HL-60 (cell line): ENCODE measurements around the gene TRIM62.

Source experiments
- CTCF ChIP-seq: IDR thresholded peaks from one replicate; pipeline ENCODE4 v1.5.1; 2011; ENCODE audit warnings: low read length, control low read depth, inconsistent platforms; ENCODE audit not compliant: insufficient read depth
- GABPA ChIP-seq: IDR thresholded peaks from 2 replicates; pipeline ENCODE4 v1.6.1; 2012; ENCODE audit warnings: low read depth
- POLR2AphosphoS5 ChIP-seq: IDR thresholded peaks from 2 replicates; pipeline ENCODE4 v1.6.1; 2012; ENCODE audit warnings: low read depth
- REST ChIP-seq: IDR thresholded peaks from 2 replicates; pipeline ENCODE4 v1.6.1; 2012; ENCODE audit warnings: low read depth; ENCODE audit not compliant: insufficient replicate concordance

GRCh38 chr1:33119532-33120217 lies 62.2 kb downstream of the TRIM62 start:
- TF ChIP-seq CTCF (no peak), POLR2AphosphoS5 (no peak), GABPA (no peak), REST (no peak)
